Loucy (cell line): ENCODE data around the gene C16orf89.
"Not testable (repeated sequence)": the region's sequence is repeated elsewhere in the genome, so short reads cannot be mapped to it uniquely, and the experiment has no call there.

Source experiments
- H2AFZ ChIP-seq: fragments of 200-600 bp; sonication (generic); 2 replicates; pipeline ENCODE4 v1.6.0; 2016; ENCODE audit warnings: antibody characterized with exemption, mild to moderate bottlenecking, low read length, moderate library complexity
- H3F3A ChIP-seq: fragments of 200-600 bp; 2 replicates; pipeline ENCODE4 v1.6.0; 2016; ENCODE audit warnings: antibody characterized with exemption, low read depth, mild to moderate bottlenecking
- H3K27me3 ChIP-seq: fragments of 200-600 bp; sonication (generic); 2 replicates; pipeline ENCODE4 v1.6.1; 2014; ENCODE audit warnings: low read length, mild to moderate bottlenecking; ENCODE audit not compliant: insufficient read depth, poor library complexity, severe bottlenecking
- H3K36me3 ChIP-seq: fragments of 200-600 bp; sonication (generic); 2 replicates; pipeline ENCODE4 v1.6.1; 2016; ENCODE audit warnings: low read length; ENCODE audit not compliant: insufficient read depth
- H3K4me1 ChIP-seq: fragments of 200-600 bp; sonication (generic); 2 replicates; pipeline ENCODE4 v1.5.1; 2014; ENCODE audit warnings: low read length, mild to moderate bottlenecking; ENCODE audit not compliant: insufficient read depth, poor library complexity, severe bottlenecking
- H3K4me2 ChIP-seq: fragments of 200-600 bp; sonication (generic); 2 replicates; pipeline ENCODE4 v1.6.0; 2014; ENCODE audit warnings: antibody characterized with exemption, low read length, low read depth, mild to moderate bottlenecking; ENCODE audit not compliant: poor library complexity, severe bottlenecking
- H3K4me3 ChIP-seq: fragments of 200-600 bp; sonication (generic); 2 replicates; pipeline ENCODE4 v1.5.1; 2014; ENCODE audit warnings: low read length, mild to moderate bottlenecking, mixed read lengths; ENCODE audit not compliant: poor library complexity, severe bottlenecking
- H3K79me2 ChIP-seq: fragments of 200-600 bp; sonication (generic); 2 replicates; pipeline ENCODE4 v1.6.1; 2014; ENCODE audit warnings: low read length; ENCODE audit not compliant: insufficient read depth
- H3K9ac ChIP-seq: fragments of 200-600 bp; sonication (generic); 2 replicates; pipeline ENCODE4 v1.6.0; 2014; ENCODE audit warnings: mild to moderate bottlenecking, low read depth, low read length, moderate library complexity; ENCODE audit not compliant: poor library complexity, severe bottlenecking
- H3K9me2 ChIP-seq: fragments of 200-600 bp; sonication (generic); replicated peaks from 2 replicates; pipeline ENCODE4 v1.6.1; 2016; ENCODE audit warnings: low read depth, low read length, mixed read lengths
- H3K9me3 ChIP-seq: fragments of 200-600 bp; sonication (generic); 2 replicates; pipeline ENCODE4 v1.6.1; 2014; ENCODE audit warnings: mild to moderate bottlenecking, antibody characterized with exemption, low read length, low read depth; ENCODE audit not compliant: insufficient read depth
- H4K20me1 ChIP-seq: fragments of 200-600 bp; sonication (generic); 2 replicates; pipeline ENCODE4 v1.6.0; 2014; ENCODE audit warnings: antibody characterized with exemption, low read length, mild to moderate bottlenecking; ENCODE audit not compliant: insufficient read depth, poor library complexity, severe bottlenecking
- CTCF ChIP-seq: fragments of 200-600 bp; sonication (generic); conservative IDR thresholded peaks from 2 replicates; pipeline ENCODE4 v1.5.1; 2014; ENCODE audit warnings: mild to moderate bottlenecking, antibody characterized with exemption, low read length
- EZH2phosphoT487 ChIP-seq: fragments of 200-600 bp; IDR thresholded peaks from 2 replicates; pipeline ENCODE4 v1.6.1; 2018; ENCODE audit warnings: antibody characterized with exemption, mild to moderate bottlenecking, moderate library complexity, borderline replicate concordance

The C16orf89 gene

GRCh38 chr16:5078626-5079025 lies 12.9 kb upstream of the C16orf89 start:
- Histone ChIP-seq H2AFZ (no peak overlapping the region), H3K27me3 (no peaks in the 10 kb centered on the region), H3K9me3 (no peaks in the 10 kb centered on the region), H3K4me2 (no peak overlapping the region), H3K79me2 (no peaks in the 10 kb centered on the region), H3K9ac (no peak overlapping the region), H3K9me2 (no peaks in the 10 kb centered on the region), H3K36me3 (no peaks in the 10 kb centered on the region), H4K20me1 (no peaks in the 10 kb centered on the region), H3F3A (no peaks in the 10 kb centered on the region), H3K4me3 (no peak overlapping the region), H3K4me1 (no peaks in the 10 kb centered on the region)
- TF ChIP-seq CTCF (no peak), EZH2phosphoT487 (no peak)

- Histone ChIP-seq H3K79me2 (peaks cover 3% of the 10 kb centered on the region; the same call in 1 of the 2 replicates), H3K4me3 (no peak overlapping the region), H3K36me3 (no peaks in the 10 kb centered on the region), H4K20me1 (no peaks in the 10 kb centered on the region), H3K9ac (no peak overlapping the region), H3K4me2 (no peak overlapping the region), H3K9me2 (no peaks in the 10 kb centered on the region), H2AFZ (no peak overlapping the region), H3F3A (no peaks in the 10 kb centered on the region), H3K4me1 (no peaks in the 10 kb centered on the region), H3K27me3 (no peaks in the 10 kb centered on the region), H3K9me3 (no peaks in the 10 kb centered on the region)
- TF ChIP-seq EZH2phosphoT487 (no peak), CTCF (no peak)
Observed at GRCh38 chr16:5077304-5077703, 11.5 kb upstream of the C16orf89 start.

GRCh38 chr16:5075637-5076036 lies 9.9 kb upstream of the C16orf89 start:
- Histone ChIP-seq H3K4me3 (no peak overlapping the region), H3K4me1 (peaks cover 5% of the 10 kb centered on the region), H3K27me3 (no peaks in the 10 kb centered on the region), H3K4me2 (no peak overlapping the region), H2AFZ (no peak overlapping the region), H3K9me2 (no peaks in the 10 kb centered on the region), H3K9me3 (no peaks in the 10 kb centered on the region), H3K9ac (no peak overlapping the region), H3K79me2 (peaks cover 5% of the 10 kb centered on the region; the same call in 1 of the 2 replicates), H3K36me3 (no peaks in the 10 kb centered on the region), H3F3A (no peaks in the 10 kb centered on the region), H4K20me1 (no peaks in the 10 kb centered on the region)
- TF ChIP-seq CTCF (no peak), EZH2phosphoT487 (no peak)

GRCh38 chr16:5073771-5074170 lies 8.0 kb upstream of the C16orf89 start:
- not testable (repeated sequence) for H3K9me3 ChIP-seq, H3K4me1 ChIP-seq, H4K20me1 ChIP-seq, H2AFZ ChIP-seq, H3F3A ChIP-seq, H3K36me3 ChIP-seq, H3K4me2 ChIP-seq, H3K4me3 ChIP-seq, H3K9ac ChIP-seq, H3K27me3 ChIP-seq, H3K79me2 ChIP-seq, H3K9me2 ChIP-seq
